ENCODE measurements around the gene TMEM134. TPM values are rescaled to one million over a fixed set of nuclear protein-coding genes. Genes with fewer than 3 reads are reported as not detected.

Gene TMEM134
- total RNA-seq, 1 experiment from 2014 or later = 99.7 TPM

DNA sequence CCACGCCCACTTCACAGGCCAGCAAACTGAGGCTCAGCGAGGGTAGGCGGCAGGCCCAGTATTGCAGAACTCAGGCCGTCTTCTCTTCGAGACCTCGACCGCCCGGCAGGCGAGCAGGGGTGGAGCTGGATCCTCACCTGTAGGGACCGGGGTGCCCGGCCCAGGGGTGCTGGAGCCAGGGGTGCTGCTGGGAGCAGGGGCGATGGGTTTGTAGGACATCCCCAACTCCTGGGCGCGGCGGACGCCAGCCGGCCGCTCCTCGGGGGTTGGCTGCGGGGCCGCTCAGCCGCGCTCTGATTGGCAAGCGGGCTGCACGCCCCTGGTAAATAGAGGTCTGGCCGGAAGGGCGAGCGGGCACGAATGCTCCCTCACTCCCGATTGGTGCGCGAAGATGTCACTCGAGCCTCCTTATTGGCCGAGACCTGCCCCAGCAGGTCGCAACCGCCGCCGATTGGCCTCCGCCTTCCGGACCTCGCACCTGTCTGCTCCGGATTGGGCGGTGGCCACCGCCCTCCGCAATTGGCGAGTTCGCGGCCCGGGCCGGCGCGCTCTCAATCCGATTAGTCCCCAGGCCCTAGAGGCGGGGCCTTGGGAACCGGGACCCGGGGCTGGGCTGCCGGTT, 38.9 kb upstream of the TMEM134 start, which contains the start of gene CDK2AP2:
CDK2AP2 (minus strand) TSS at position 299 of the 622 bp plus-strand sequence; CDS start at position 219, 80 bp downstream.
- peaks cover 31% of the 10 kb centered on the region for H3K79me2 ChIP-seq (ENCODE audit: low read length)
- peaks cover 18% of the 10 kb centered on the region for H4K20me1 ChIP-seq (ENCODE audit: insufficient read depth, low read depth, low read length)
- H3K27ac ChIP-seq (ENCODE audit: low read length) = peak within 1 kb of the TSS; percentile 72
- H3K27me3 ChIP-seq (ENCODE audit: low read length) = no peaks in the 10 kb centered on the region
- no peaks in the 10 kb centered on the region for H3K9me2 ChIP-seq (replicated peaks; ENCODE audit: insufficient read depth, low read length)
- H2AFZ ChIP-seq (ENCODE audit: low read length) = peak within 1 kb of the TSS; percentile 98
- H3K4me2 ChIP-seq (ENCODE audit: low read depth, low read length, poor library complexity, severe bottlenecking) = peak within 1 kb of the TSS; percentile 99
- peak within 1 kb of the TSS; percentile 99 for H3K4me3 ChIP-seq (ENCODE audit: low read length)
- no peaks in the 10 kb centered on the region for H3K9me3 ChIP-seq (ENCODE audit: low read length)
- no peaks in the 10 kb centered on the region for H3K36me3 ChIP-seq (ENCODE audit: insufficient read depth, low read length)
- H3K4me1 ChIP-seq (ENCODE audit: low read length) = peaks cover 49% of the 10 kb centered on the region
- peak; percentile 100 for DNase-seq
- peak within 1 kb of the TSS; percentile 95 for H3K9ac ChIP-seq (ENCODE audit: low read length)

GRCh38 chr11:67507242-67507863, 38.3 kb upstream of the TMEM134 start:
- no peaks in the 10 kb centered on the region for H3K9me2 ChIP-seq (replicated peaks; ENCODE audit: insufficient read depth, low read length)
- peak overlapping the region; percentile 72 for H3K27ac ChIP-seq (ENCODE audit: low read length)
- H4K20me1 ChIP-seq (ENCODE audit: insufficient read depth, low read depth, low read length) = peaks cover 18% of the 10 kb centered on the region
- no peaks in the 10 kb centered on the region for H3K27me3 ChIP-seq (ENCODE audit: low read length)
- no peaks in the 10 kb centered on the region for H3K9me3 ChIP-seq (ENCODE audit: low read length)
- H3K4me3 ChIP-seq (ENCODE audit: low read length) = peak overlapping the region; percentile 99
- DNase-seq = peak; percentile 63
- H2AFZ ChIP-seq (ENCODE audit: low read length) = peak overlapping the region; percentile 23; the same call in 1 of the 2 replicates
- peaks cover 49% of the 10 kb centered on the region for H3K4me1 ChIP-seq (ENCODE audit: low read length)
- H3K4me2 ChIP-seq (ENCODE audit: low read depth, low read length, poor library complexity, severe bottlenecking) = peak overlapping the region; percentile 99
- peaks cover 38% of the 10 kb centered on the region for H3K79me2 ChIP-seq (ENCODE audit: low read length)
- H3K36me3 ChIP-seq (ENCODE audit: insufficient read depth, low read length) = peaks cover 4% of the 10 kb centered on the region; the same call in 1 of the 2 replicates
- H3K9ac ChIP-seq (ENCODE audit: low read length) = peak overlapping the region; percentile 95

DNA sequence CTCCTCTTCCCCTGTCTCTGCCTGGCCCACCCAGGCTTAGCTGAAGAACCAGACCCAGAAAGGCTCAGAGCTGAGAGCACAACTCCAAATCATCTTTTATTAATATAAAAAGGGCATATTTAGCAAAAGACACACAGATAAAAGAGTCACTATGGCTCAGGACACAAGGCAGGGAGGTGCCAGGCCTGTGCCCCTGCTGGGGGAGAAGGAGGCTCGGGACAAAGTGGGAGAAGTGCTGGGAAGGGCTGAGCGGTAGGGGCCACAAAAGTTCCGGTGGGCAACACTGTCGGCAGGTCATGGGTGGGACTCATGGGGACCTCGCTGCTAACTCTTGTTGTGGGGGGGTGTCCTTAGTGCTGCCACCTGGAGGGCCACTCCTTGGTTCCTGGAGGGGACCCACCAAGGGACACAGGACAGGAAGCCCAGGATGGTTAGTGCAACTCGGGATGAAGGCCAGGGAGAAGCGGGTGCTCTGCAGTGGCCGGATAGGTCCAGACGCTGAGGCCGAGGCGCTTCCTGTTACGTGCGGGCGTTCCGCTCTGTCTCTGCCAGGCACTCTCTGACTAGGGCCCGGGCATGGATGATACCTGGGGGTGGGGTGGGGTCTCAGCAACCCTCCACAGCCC, 37.5 kb upstream of the TMEM134 start:
- no peak for DNase-seq
- Histone ChIP-seq H3K36me3 (ENCODE audit: insufficient read depth, low read length) (peaks cover 12% of the 10 kb centered on the region; the same call in 1 of the 2 replicates), H3K4me1 (ENCODE audit: low read length) (peaks cover 49% of the 10 kb centered on the region), H3K79me2 (ENCODE audit: low read length) (peaks cover 39% of the 10 kb centered on the region), H3K9me3 (ENCODE audit: low read length) (no peaks in the 10 kb centered on the region), H3K4me2 (ENCODE audit: low read depth, low read length, poor library complexity, severe bottlenecking) (peak overlapping the region; percentile 99), H3K4me3 (ENCODE audit: low read length) (peak overlapping the region; percentile 99), H4K20me1 (ENCODE audit: insufficient read depth, low read depth, low read length) (peaks cover 18% of the 10 kb centered on the region), H2AFZ (ENCODE audit: low read length) (no peak overlapping the region), H3K27me3 (ENCODE audit: low read length) (no peaks in the 10 kb centered on the region), H3K9me2 (replicated peaks; ENCODE audit: insufficient read depth, low read length) (no peaks in the 10 kb centered on the region), H3K27ac (ENCODE audit: low read length) (peak overlapping the region; percentile 72), H3K9ac (ENCODE audit: low read length) (peak overlapping the region; percentile 95)

- peak overlapping the region; percentile 99 for H3K4me3 ChIP-seq (ENCODE audit: low read length)
- no peak overlapping the region for H2AFZ ChIP-seq (ENCODE audit: low read length)
- no peaks in the 10 kb centered on the region for H3K27me3 ChIP-seq (ENCODE audit: low read length)
- no peaks in the 10 kb centered on the region for H3K9me2 ChIP-seq (replicated peaks; ENCODE audit: insufficient read depth, low read length)
- H3K4me1 ChIP-seq (ENCODE audit: low read length) = peaks cover 49% of the 10 kb centered on the region
- peak overlapping the region; percentile 72 for H3K27ac ChIP-seq (ENCODE audit: low read length)
- H3K9me3 ChIP-seq (ENCODE audit: low read length) = no peaks in the 10 kb centered on the region
- peak overlapping the region; percentile 95 for H3K9ac ChIP-seq (ENCODE audit: low read length)
- H3K79me2 ChIP-seq (ENCODE audit: low read length) = peaks cover 42% of the 10 kb centered on the region
- peak overlapping the region; percentile 99 for H3K4me2 ChIP-seq (ENCODE audit: low read depth, low read length, poor library complexity, severe bottlenecking)
- H4K20me1 ChIP-seq (ENCODE audit: insufficient read depth, low read depth, low read length) = peaks cover 22% of the 10 kb centered on the region
- DNase-seq = peak; percentile 96
- peaks cover 20% of the 10 kb centered on the region for H3K36me3 ChIP-seq (ENCODE audit: insufficient read depth, low read length)
These were observed 36.8 kb upstream of the TMEM134 start for GRCh38 chr11:67505605-67506396.

- no peak within 1 kb of the TSS for H2AFZ ChIP-seq (ENCODE audit: low read length)
- H4K20me1 ChIP-seq (ENCODE audit: insufficient read depth, low read depth, low read length) = peaks cover 27% of the 10 kb centered on the region
These were observed 36.0 kb upstream of the TMEM134 start, which contains the start of gene PITPNM1 for GRCh38 chr11:67504950-67505581. Gene PITPNM1, minus strand, starts transcription at chr11:67505363. Its CDS starts 1,183 bp downstream, at chr11:67504180.

GRCh38 chr11:67504005-67504949, 35.2 kb upstream of the TMEM134 start:
- DNase-seq = peak; percentile 77
- Histone ChIP-seq H3K27me3 (ENCODE audit: low read length) (no peaks in the 10 kb centered on the region), H3K4me3 (ENCODE audit: low read length) (peak overlapping the region; percentile 99), H4K20me1 (ENCODE audit: insufficient read depth, low read depth, low read length) (peaks cover 27% of the 10 kb centered on the region), H3K9ac (ENCODE audit: low read length) (peak overlapping the region; percentile 95), H3K9me3 (ENCODE audit: low read length) (no peaks in the 10 kb centered on the region), H3K79me2 (ENCODE audit: low read length) (peaks cover 42% of the 10 kb centered on the region), H3K9me2 (replicated peaks; ENCODE audit: insufficient read depth, low read length) (no peaks in the 10 kb centered on the region), H3K4me2 (ENCODE audit: low read depth, low read length, poor library complexity, severe bottlenecking) (peak overlapping the region; percentile 99), H2AFZ (ENCODE audit: low read length) (no peak overlapping the region), H3K27ac (ENCODE audit: low read length) (peak overlapping the region; percentile 72), H3K36me3 (ENCODE audit: insufficient read depth, low read length) (peaks cover 24% of the 10 kb centered on the region), H3K4me1 (ENCODE audit: low read length) (peaks cover 38% of the 10 kb centered on the region)

More at GRCh38 chr11:67504950-67505581, 36.0 kb upstream of the TMEM134 start, which contains the start of gene PITPNM1:
- Histone ChIP-seq H3K9ac (ENCODE audit: low read length) (peak within 1 kb of the TSS; percentile 95), H3K27ac (ENCODE audit: low read length) (peak within 1 kb of the TSS; percentile 72), H3K4me1 (ENCODE audit: low read length) (peaks cover 42% of the 10 kb centered on the region), H3K36me3 (ENCODE audit: insufficient read depth, low read length) (peaks cover 24% of the 10 kb centered on the region), H3K4me2 (ENCODE audit: low read depth, low read length, poor library complexity, severe bottlenecking) (peak within 1 kb of the TSS; percentile 99), H3K9me3 (ENCODE audit: low read length) (no peaks in the 10 kb centered on the region), H3K9me2 (replicated peaks; ENCODE audit: insufficient read depth, low read length) (no peaks in the 10 kb centered on the region), H3K4me3 (ENCODE audit: low read length) (peak within 1 kb of the TSS; percentile 99), H3K79me2 (ENCODE audit: low read length) (peaks cover 42% of the 10 kb centered on the region), H3K27me3 (ENCODE audit: low read length) (no peaks in the 10 kb centered on the region)
- DNase-seq = peak; percentile 86
